Measurements from ENCODE around the gene SLC12A6.
A peak's percentile ranks its signal among the peaks of the same experiment; 100 is the strongest.

SLC12A6 gene

GRCh38 chr15:34335176-34336032, 2.2 kb downstream of the SLC12A6 start:
- peaks cover 4 to 9% of the 10 kb centered on the region in 2 experiments; a peak in 2 of 3 replicates for H3K36me3 ChIP-seq (ENCODE audit: control insufficient read depth in 2 of 2, insufficient read depth in 1 of 2, low read length in 2 of 2)
- H3K9me3 ChIP-seq (ENCODE audit: control insufficient read depth, insufficient read depth, low read depth, low read length): no peaks in the 10 kb centered on the region
- H3K4me3 ChIP-seq (ENCODE audit: low read depth, low read length): no peak overlapping the region
- POLR2A ChIA-PET: interaction anchor here (0.6 kb wide), 1 partner anchor 105 kb away, joined by 4 read pairs; no protein-coding TSS in a partner anchor
- H3K4me1 ChIP-seq (ENCODE audit: control insufficient read depth, insufficient read depth, low read length): no peaks in the 10 kb centered on the region
- TF ChIP-seq ZNF548 (tag by site-specific recombination; IDR thresholded peaks at IDR 0.05) (no peak), PRDM10 (tag by site-specific recombination; IDR thresholded peaks at IDR 0.05) (peak; percentile 44; the same call in 1 of the 2 replicates), ZNF660 (tag by site-specific recombination; IDR thresholded peaks at IDR 0.05) (no peak)
- no peak overlapping the region for H3K27ac ChIP-seq (ENCODE audit: extremely low read depth, low read depth, low read length)
- CTCF ChIA-PET: interaction anchor here (0.6 kb wide), 1 partner anchor 98 kb away, joined by 3 read pairs; no protein-coding TSS in a partner anchor

- peaks cover 0 to 2% of the 10 kb centered on the region in 2 experiments; a peak in 1 of 3 replicates for H3K36me3 ChIP-seq (ENCODE audit: control insufficient read depth in 2 of 2, insufficient read depth in 1 of 2, low read length in 2 of 2)
- no peaks in the 10 kb centered on the region for H3K4me1 ChIP-seq (ENCODE audit: control insufficient read depth, insufficient read depth, low read length)
- ChIA-PET CTCF (interaction anchor here (0.7 kb wide), 1 partner anchor 89 kb away, joined by 3 read pairs; no protein-coding TSS in a partner anchor), POLR2A (no interaction called here)
- H3K4me3 ChIP-seq (ENCODE audit: low read depth, low read length): no peak overlapping the region
- H3K9me3 ChIP-seq (ENCODE audit: control insufficient read depth, insufficient read depth, low read depth, low read length): no peaks in the 10 kb centered on the region
- H3K27ac ChIP-seq (ENCODE audit: extremely low read depth, low read depth, low read length): no peak overlapping the region
- TF ChIP-seq IKZF3 (tag by site-specific recombination; IDR thresholded peaks at IDR 0.05) (no peak), ZIC2 (tag by site-specific recombination; IDR thresholded peaks at IDR 0.05) (no peak), KLF10 (tag by site-specific recombination; IDR thresholded peaks at IDR 0.05) (no peak), ZXDB (tag by site-specific recombination; IDR thresholded peaks at IDR 0.05) (no peak), ZNF571 (tag by site-specific recombination; IDR thresholded peaks at IDR 0.05) (no peak), GLIS1 (tag by site-specific recombination; IDR thresholded peaks at IDR 0.05) (no peak), ZNF223 (tag by site-specific recombination; IDR thresholded peaks at IDR 0.05) (no peak), ZNF791 (tag by site-specific recombination; IDR thresholded peaks at IDR 0.05) (no peak), YY2 (tag by site-specific recombination; IDR thresholded peaks at IDR 0.05) (no peak), ZNF558 (tag by site-specific recombination; IDR thresholded peaks at IDR 0.05) (no peak), GLI4 (tag by site-specific recombination; IDR thresholded peaks at IDR 0.05) (no peak), ZNF26 (tag by site-specific recombination; IDR thresholded peaks at IDR 0.05) (no peak), ZNF544 (tag by site-specific recombination; IDR thresholded peaks at IDR 0.05) (no peak), ZNF132 (tag by site-specific recombination; IDR thresholded peaks at IDR 0.05; ENCODE audit: borderline replicate concordance) (no peak), ZNF23 (tag by site-specific recombination; IDR thresholded peaks at IDR 0.05; ENCODE audit: borderline replicate concordance) (no peak), ZNF148 (tag by site-specific recombination; IDR thresholded peaks at IDR 0.05; ENCODE audit: borderline replicate concordance) (no peak), SP3 (tag by site-specific recombination; IDR thresholded peaks at IDR 0.05) (no peak), ZNF518A (tag by site-specific recombination; conservative IDR thresholded peaks at IDR 0.05; ENCODE audit: low read depth) (no peak), ZNF629 (tag by site-specific recombination; IDR thresholded peaks at IDR 0.05) (no peak)
Observed at GRCh38 chr15:34334672-34335071, 2.9 kb downstream of the SLC12A6 start.
